Stromal cell of bone marrow (primary cell): ENCODE measurements around the gene CSF3R.
"Not testable (repeated sequence)": the region's sequence is repeated elsewhere in the genome, so short reads cannot be mapped to it uniquely, and the experiment has no call there.

Source experiments
- DNase-seq: peaks from one replicate; pipeline ENCODE4 v3.0.0-alpha.2; 2012; ENCODE audit warnings: low read depth

CSF3R gene

DNA sequence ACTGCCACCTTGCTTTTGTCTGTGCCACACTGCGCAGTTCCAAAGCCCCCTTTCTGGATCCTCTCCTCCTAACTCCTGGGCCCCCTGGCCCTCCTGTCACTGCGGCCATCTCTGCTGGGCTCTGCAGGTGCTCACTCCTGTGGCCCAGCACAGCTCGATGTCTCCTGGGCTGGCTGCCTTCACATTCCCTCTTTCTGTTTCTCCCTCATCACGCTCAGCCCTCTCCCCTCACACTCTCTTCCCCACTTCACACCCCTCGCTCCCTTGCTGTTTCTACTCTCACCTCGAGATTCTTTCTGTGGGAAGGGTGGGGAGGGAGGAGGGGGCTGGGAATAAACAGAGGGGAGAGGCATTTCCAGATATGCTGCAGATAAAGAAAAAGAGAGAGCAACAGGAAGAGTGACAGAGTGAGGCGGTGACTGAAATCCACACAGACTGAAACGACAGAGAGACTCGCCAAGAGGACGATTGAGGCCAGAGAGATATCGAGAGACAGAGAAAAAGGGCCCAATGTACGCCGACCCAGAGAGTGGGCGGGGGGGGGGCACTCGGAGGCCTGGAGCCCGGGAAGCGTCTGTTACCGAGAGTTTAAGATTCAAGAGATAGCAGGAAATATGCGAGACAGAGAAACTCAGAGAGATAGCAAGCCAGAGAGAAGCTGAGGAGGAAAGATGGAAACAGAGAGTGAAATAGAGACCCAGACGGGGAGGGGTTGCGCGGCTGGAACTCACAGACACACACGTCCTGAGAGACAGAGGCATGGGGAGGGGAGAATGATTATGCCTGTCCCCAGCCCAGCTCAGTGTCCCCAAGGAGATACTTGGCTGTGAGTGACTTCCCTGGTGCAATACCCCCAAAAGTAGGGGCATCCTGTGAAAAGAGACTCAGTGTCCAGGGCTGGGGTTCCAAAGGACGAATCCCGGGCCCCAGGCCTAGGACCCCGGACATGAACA is 666 bp downstream of the CSF3R start:
- no peak for DNase-seq

- no peak for DNase-seq
Measured at GRCh38 chr1:36481091-36481490, 1.6 kb downstream of the CSF3R start.

- no peak for DNase-seq
Measured at GRCh38 chr1:36480161-36480560, 2.6 kb downstream of the CSF3R start.

DNA sequence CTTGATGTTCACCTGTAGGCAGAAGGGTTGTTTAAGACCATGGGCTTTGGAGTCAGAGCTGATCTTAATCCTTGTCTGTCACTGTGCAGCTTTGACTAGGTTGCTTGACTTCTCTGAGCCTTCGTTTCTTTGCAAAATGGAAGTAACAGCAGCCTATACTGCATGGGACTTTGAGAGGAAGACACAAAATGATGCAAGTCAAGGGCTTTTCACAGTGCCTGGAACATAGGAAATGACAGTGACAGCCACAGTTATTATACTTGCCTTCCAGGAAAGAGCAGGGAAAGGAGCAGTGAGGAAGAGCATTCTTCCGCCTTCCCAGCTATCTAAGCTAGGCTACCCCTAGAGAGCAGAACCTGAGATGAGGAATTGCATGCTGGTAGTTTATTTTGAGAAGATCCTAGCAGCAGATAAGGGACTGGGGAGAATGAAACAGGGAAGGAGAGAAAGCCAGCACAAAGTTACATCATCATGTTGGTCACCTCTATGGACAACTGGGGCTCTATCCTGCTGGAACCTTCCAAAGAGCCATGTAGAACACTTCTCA is 3.1 kb downstream of the CSF3R start:
- no peak for DNase-seq

- not testable (repeated sequence) for DNase-seq
Measured at GRCh38 chr1:36477615-36478014, 5.1 kb downstream of the CSF3R start.

GRCh38 chr1:36476945-36477344 is 5.8 kb downstream of the CSF3R start:
- DNase-seq, result no peak

DNA sequence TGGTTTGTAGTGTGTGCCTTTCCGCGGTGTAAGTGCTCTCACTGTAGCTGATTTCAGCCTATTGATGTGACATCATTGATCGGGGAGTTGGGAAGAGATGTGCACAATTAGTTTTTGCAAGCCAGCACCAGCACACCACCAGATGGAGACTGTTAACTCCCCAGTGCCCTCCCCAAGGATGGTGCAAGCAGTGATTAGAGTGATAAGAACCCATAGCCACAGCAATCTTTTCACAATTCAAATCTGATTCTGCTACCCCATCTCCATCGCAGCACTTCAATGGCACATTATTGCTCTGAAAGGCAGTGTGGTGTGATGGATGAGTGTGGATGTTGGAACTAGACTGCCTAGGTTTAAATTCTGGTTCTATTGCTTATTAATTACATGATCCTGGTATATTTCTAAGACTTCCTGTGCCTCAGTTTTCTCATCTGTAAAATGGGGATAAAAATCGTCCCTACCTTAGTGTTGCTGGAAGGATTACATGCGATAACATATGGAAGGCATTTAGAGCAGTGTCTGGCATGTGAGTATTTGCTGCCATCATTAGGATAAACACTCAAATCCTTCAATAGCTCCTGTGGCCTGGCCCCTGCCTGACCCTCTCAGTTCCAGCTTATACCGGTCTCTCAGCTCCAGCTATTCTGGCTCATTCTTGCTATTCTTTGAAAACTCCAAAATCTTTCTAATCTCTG is 6.7 kb downstream of the CSF3R start:
- no peak for DNase-seq

- no peak for DNase-seq
Measured at GRCh38 chr1:36475341-36475740, 7.4 kb downstream of the CSF3R start.

- no peak for DNase-seq
Measured at GRCh38 chr1:36472656-36473055, 10.1 kb downstream of the CSF3R start.

DNA sequence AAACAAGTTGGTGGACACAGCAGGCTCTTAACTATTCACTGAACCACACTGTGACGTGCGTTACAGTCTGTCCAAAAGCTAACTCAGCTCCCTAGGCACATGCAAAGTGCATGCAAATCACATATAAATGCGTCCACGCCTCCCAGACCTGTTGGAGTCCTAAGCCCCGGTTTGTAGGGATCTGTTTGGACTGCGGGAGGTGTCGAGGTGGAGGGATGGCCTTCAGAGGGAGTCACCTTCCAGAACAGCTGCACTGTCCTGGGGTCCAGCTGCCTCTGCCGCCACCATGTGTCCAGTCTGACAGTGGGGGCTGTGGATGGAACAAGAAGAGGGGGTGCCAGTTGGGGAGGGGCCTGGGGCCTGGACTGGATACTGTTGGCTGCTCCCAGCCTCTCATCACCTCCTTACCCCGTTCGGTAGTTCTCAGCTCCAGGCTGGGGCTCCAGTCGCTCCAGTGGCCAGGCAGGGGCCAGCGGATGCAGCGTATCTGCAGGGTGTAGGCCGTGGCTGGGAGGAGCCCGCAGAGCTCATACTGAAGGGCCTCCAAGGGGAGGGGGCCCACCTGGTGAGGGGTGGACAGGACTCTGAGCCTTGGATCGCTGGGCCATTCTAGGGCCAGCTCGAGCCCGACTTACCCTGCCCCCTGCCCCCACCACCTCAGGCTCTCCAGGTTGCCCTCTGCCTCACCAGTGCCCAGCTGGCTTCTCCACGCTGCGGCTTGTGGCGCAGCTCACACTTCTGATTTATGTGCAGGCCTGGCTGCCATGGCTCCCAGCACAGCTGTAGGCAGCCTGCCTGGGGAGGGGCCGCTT is 10.7 kb downstream of the CSF3R start:
- DNase-seq, result no peak

GRCh38 chr1:36469163-36469562 is 13.6 kb downstream of the CSF3R start:
- DNase-seq, result no peak

DNA sequence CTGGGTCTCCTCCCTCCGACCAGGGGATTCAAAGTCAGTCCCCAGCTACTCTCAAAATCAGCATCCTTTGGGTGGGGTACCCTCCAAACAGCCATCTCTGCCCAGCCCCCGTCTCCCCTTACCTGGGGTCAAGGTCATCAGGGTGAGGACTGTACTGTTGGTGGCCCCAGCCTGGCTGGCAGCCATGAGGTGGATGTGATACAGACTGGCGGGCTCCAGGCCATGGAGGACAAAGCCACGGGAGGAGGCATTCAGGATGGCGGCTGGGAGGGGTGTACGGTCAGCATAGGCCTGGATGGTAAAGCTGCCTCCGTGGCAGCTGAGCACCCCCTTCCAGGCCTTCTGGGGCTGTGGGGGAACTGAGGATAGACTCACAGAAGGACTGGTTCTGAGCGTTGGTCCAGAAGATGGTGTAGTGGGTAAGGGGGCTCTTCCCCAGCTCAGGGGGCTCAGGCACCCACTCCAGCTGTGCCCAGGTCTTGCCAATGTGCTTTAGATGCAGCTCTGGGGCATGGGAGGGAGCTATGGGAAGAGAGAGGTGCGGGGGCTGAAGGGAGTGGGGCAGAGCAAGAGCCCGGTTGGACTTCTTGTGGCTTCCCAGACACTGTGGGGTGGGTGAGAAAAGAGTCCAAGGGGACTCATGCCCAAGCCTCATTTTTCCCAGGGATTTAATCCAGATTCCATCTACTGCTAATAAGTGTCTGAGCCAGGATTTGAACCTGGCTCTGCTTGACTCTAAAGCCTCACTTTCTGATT is 14.8 kb downstream of the CSF3R start:
- DNase-seq, result no peak

DNA sequence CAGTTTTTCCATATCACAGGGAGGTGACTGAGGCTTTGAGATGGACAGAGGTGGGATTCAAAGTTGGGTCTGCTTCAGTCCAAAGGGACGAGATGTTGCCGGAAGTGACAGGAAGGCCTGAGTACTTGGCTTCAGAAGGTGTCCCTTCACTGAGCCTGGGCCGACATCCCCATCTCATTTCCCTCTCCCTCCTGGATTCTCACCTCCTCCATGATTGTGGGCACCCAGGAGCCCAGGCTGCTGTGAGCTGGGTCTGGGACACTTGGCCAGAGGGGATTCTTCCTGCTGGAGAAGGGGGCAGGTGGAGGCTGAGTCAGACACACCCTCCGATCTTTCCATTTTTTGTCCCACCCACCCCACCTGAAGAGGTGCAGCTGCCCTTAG is 15.7 kb downstream of the CSF3R start:
- DNase-seq, result no peak

- DNase-seq, result no peak
Measured at GRCh38 chr1:36466370-36467026, 16.2 kb downstream of the CSF3R start.

GRCh38 chr1:36465731-36466369 is 16.9 kb downstream of the CSF3R start:
- DNase-seq, result peak; percentile 6

- peak; percentile 10 for DNase-seq
Measured at GRCh38 chr1:36464605-36465393, 17.9 kb downstream of the CSF3R start.

- DNase-seq, result peak; percentile 93
Measured at GRCh38 chr1:36463803-36464604, 18.7 kb downstream of the CSF3R start, which contains the start of gene MRPS15. Gene MRPS15 (minus strand): TSS chr1:36464384. CDS start chr1:36464275, 109 bp downstream.

DNA sequence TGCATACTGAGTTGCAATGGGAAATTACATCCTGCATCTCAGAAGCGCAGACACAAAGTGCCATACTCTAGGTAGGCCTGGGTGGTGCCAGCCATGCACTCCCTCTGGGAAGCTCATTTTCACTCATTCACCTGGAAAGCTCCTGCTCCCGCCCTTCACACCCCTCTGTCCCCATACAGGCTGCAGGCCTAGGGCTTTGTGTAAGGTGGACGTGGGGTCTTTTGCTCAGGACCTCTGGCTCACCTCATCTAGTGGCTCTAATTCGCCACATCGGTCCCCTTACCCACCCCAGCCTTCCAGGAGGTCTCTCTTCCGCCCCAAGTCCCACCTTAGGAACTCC is 19.3 kb downstream of the CSF3R start:
- no peak for DNase-seq

DNA sequence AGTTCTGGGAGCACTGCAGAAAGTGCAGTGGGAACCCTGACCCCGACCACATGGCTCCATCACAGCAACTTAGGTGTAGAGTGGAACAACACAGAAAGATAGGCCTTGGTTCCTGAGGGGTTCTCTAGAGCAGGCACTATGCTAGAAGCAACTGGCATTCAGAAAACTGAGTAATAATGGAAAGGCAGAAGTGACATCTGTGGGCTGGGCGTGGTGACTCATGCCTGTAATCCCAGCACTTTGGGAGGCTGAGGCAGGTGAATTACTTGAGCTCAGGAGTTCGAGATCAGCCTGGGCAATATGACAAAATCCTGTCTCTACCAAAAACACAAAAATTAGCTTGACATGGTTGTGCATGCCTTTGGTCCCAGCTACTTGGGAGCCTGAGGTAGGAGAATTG is 23.8 kb downstream of the CSF3R start:
- no peak for DNase-seq
